Mesendoderm (in vitro differentiated cells): ENCODE data around the gene DNAJC12.

Experiments
- DNase-seq: peaks from one replicate; pipeline ENCODE4 v3.0.0; 2013
- H2AK5ac ChIP-seq: 2 replicates; pipeline ENCODE4 v1.6.1; 2013; ENCODE audit warnings: low read length, inconsistent platforms
- H2BK120ac ChIP-seq: 2 replicates; pipeline ENCODE4 v1.6.1; 2013; ENCODE audit warnings: low read depth, mild to moderate bottlenecking, low read length, moderate library complexity, mixed read lengths
- H2BK15ac ChIP-seq: replicated peaks from 2 replicates; pipeline ENCODE4 v1.6.1; 2013; ENCODE audit warnings: low read depth, mild to moderate bottlenecking, moderate library complexity
- H2BK5ac ChIP-seq: 2 replicates; pipeline ENCODE4 v1.6.1; 2013; ENCODE audit warnings: low read length, inconsistent platforms
- H3K18ac ChIP-seq: 2 replicates; pipeline ENCODE4 v1.6.1; 2013; ENCODE audit warnings: mild to moderate bottlenecking, low read length, mixed read lengths
- H3K23ac ChIP-seq: one replicate; pipeline ENCODE4 v1.6.1; 2013; ENCODE audit warnings: low read length
- H3K27ac ChIP-seq: 2 replicates; pipeline ENCODE4 v1.5.1; 2013; ENCODE audit warnings: low read depth, mild to moderate bottlenecking, inconsistent platforms, low read length, moderate library complexity
- H3K27me3 ChIP-seq: 2 replicates; pipeline ENCODE4 v1.6.1; 2013; ENCODE audit warnings: low read length, control low read depth, mild to moderate bottlenecking, inconsistent platforms; ENCODE audit not compliant: insufficient read depth, poor library complexity
- H3K36me3 ChIP-seq: 2 replicates; pipeline ENCODE4 v1.6.1; 2013; ENCODE audit warnings: low read length, inconsistent platforms; ENCODE audit not compliant: control insufficient read depth, insufficient read depth
- H3K4ac ChIP-seq: one replicate; pipeline ENCODE4 v1.6.1; 2013; ENCODE audit warnings: low read depth, mild to moderate bottlenecking, low read length, moderate library complexity
- H3K4me1 ChIP-seq: 2 replicates; pipeline ENCODE4 v1.6.1; 2013; ENCODE audit warnings: low read depth, low read length, inconsistent platforms; ENCODE audit not compliant: control insufficient read depth
- H3K4me2 ChIP-seq: 2 replicates; pipeline ENCODE4 v1.6.1; 2013; ENCODE audit warnings: low read length
- H3K4me3 ChIP-seq: 2 replicates; pipeline ENCODE4 v1.5.1; 2013; ENCODE audit warnings: mild to moderate bottlenecking, low read length
- H3K56ac ChIP-seq: one replicate; pipeline ENCODE4 v1.6.1; 2013; ENCODE audit warnings: low read length
- H3K79me1 ChIP-seq: 2 replicates; pipeline ENCODE4 v1.6.1; 2013; ENCODE audit warnings: low read length, inconsistent platforms
- H3K79me2 ChIP-seq: 2 replicates; pipeline ENCODE4 v1.6.1; 2013; ENCODE audit warnings: mild to moderate bottlenecking, low read length; ENCODE audit not compliant: control insufficient read depth, insufficient read depth
- H3K9ac ChIP-seq: 2 replicates; pipeline ENCODE4 v1.6.1; 2013; ENCODE audit warnings: low read length, inconsistent platforms
- H4K5ac ChIP-seq: one replicate; pipeline ENCODE4 v1.6.1; 2013; ENCODE audit warnings: low read length
- H4K8ac ChIP-seq: one replicate; pipeline ENCODE4 v1.6.1; 2013; ENCODE audit warnings: low read depth, mild to moderate bottlenecking, control low read depth, low read length, moderate library complexity
- WGBS: extraction: QIAGEN DNeasy Blood & Tissue Kit; methylation state at CpG from one replicate; pipeline ENCODE4 v1.1.7; 2013; ENCODE audit warnings: low lambda C conversion rate, missing lambda C conversion rate; ENCODE audit not compliant: insufficient coverage; ENCODE audit errors: extremely low coverage; 5-methylcytosine and 5-hydroxymethylcytosine counted together

The DNAJC12 gene

GRCh38 chr10:67788028-67788886, 49.7 kb downstream of the DNAJC12 start:
- Histone ChIP-seq H2BK5ac (no peak overlapping the region), H3K18ac (no peak overlapping the region), H3K79me2 (no peaks in the 10 kb centered on the region), H2BK120ac (no peak overlapping the region), H3K27ac (no peak overlapping the region), H3K56ac (no peak overlapping the region), H3K36me3 (no peaks in the 10 kb centered on the region), H3K4me2 (no peak overlapping the region), H3K79me1 (no peaks in the 10 kb centered on the region), H4K5ac (no peak overlapping the region), H3K9ac (no peak overlapping the region), H2AK5ac (no peak overlapping the region), H3K27me3 (no peaks in the 10 kb centered on the region), H2BK15ac (no peak overlapping the region), H3K23ac (no peak overlapping the region), H3K4me1 (peaks cover 4% of the 10 kb centered on the region), H3K4ac (no peak overlapping the region), H3K4me3 (no peak overlapping the region), H4K8ac (no peak overlapping the region)
- no CpG with 5 or more reads among the region's 15 CpGs for WGBS
- DNase-seq = peak; percentile 91

GRCh38 chr10:67785098-67785497, 52.9 kb downstream of the DNAJC12 start:
- Histone ChIP-seq H3K23ac (no peak overlapping the region), H4K8ac (no peak overlapping the region), H3K4me3 (no peak overlapping the region), H2BK120ac (no peak overlapping the region), H3K4ac (no peak overlapping the region), H3K18ac (no peak overlapping the region), H3K79me1 (no peaks in the 10 kb centered on the region), H3K56ac (no peak overlapping the region), H3K4me1 (no peaks in the 10 kb centered on the region), H4K5ac (no peak overlapping the region), H2BK15ac (no peak overlapping the region), H3K27me3 (no peaks in the 10 kb centered on the region), H3K4me2 (no peak overlapping the region), H3K36me3 (no peaks in the 10 kb centered on the region), H3K27ac (no peak overlapping the region), H3K79me2 (no peaks in the 10 kb centered on the region), H2AK5ac (no peak overlapping the region), H2BK5ac (no peak overlapping the region), H3K9ac (no peak overlapping the region)
- no peak for DNase-seq
- WGBS = no CpG with 5 or more reads among the region's 1 CpG

GRCh38 chr10:67784474-67784873, 53.5 kb downstream of the DNAJC12 start:
- Histone ChIP-seq H3K4ac (no peak overlapping the region), H3K4me1 (no peaks in the 10 kb centered on the region), H3K79me1 (no peaks in the 10 kb centered on the region), H3K27ac (no peak overlapping the region), H3K79me2 (no peaks in the 10 kb centered on the region), H3K56ac (no peak overlapping the region), H3K9ac (no peak overlapping the region), H2AK5ac (no peak overlapping the region), H3K18ac (no peak overlapping the region), H2BK15ac (no peak overlapping the region), H3K4me3 (no peak overlapping the region), H3K4me2 (no peak overlapping the region), H3K36me3 (no peaks in the 10 kb centered on the region), H4K8ac (no peak overlapping the region), H3K23ac (no peak overlapping the region), H3K27me3 (no peaks in the 10 kb centered on the region), H2BK5ac (no peak overlapping the region), H4K5ac (no peak overlapping the region), H2BK120ac (no peak overlapping the region)
- WGBS = no CpG with 5 or more reads among the region's 3 CpGs
- no peak for DNase-seq

- H3K79me2 ChIP-seq = no peaks in the 10 kb centered on the region
- H3K27ac ChIP-seq = no peak overlapping the region
These were observed 54.2 kb downstream of the DNAJC12 start for GRCh38 chr10:67783606-67784294.

GRCh38 chr10:67782530-67782929, 55.5 kb downstream of the DNAJC12 start:
- H3K27ac ChIP-seq = no peak overlapping the region
- H3K4ac ChIP-seq = no peak overlapping the region
- H4K8ac ChIP-seq = no peak overlapping the region
- no CpG with 5 or more reads among the region's 2 CpGs for WGBS
- H3K4me2 ChIP-seq = no peak overlapping the region
- H2BK5ac ChIP-seq = no peak overlapping the region
- no peaks in the 10 kb centered on the region for H3K79me1 ChIP-seq
- H3K9ac ChIP-seq = no peak overlapping the region
- no peak overlapping the region for H2AK5ac ChIP-seq
- H3K36me3 ChIP-seq = no peaks in the 10 kb centered on the region
- H3K4me3 ChIP-seq = no peak overlapping the region
- no peak overlapping the region for H3K23ac ChIP-seq
- H3K56ac ChIP-seq = no peak overlapping the region
- H3K4me1 ChIP-seq = no peaks in the 10 kb centered on the region
- no peak overlapping the region for H2BK120ac ChIP-seq
- DNase-seq = no peak
- H3K27me3 ChIP-seq = no peaks in the 10 kb centered on the region
- H3K18ac ChIP-seq = no peak overlapping the region
- H2BK15ac ChIP-seq = no peak overlapping the region
- no peaks in the 10 kb centered on the region for H3K79me2 ChIP-seq
- H4K5ac ChIP-seq = no peak overlapping the region

More at GRCh38 chr10:67783606-67784294, 54.2 kb downstream of the DNAJC12 start:
- H3K36me3 ChIP-seq = no peaks in the 10 kb centered on the region
- H3K4ac ChIP-seq = no peak overlapping the region
- H2BK15ac ChIP-seq = no peak overlapping the region
- no peak overlapping the region for H3K9ac ChIP-seq
- no peak overlapping the region for H4K5ac ChIP-seq
- no CpG with 5 or more reads among the region's 5 CpGs for WGBS
- H3K27me3 ChIP-seq = no peaks in the 10 kb centered on the region
- no peak overlapping the region for H3K4me3 ChIP-seq
- H2BK5ac ChIP-seq = no peak overlapping the region
- H3K18ac ChIP-seq = no peak overlapping the region
- DNase-seq = no peak
- no peak overlapping the region for H3K23ac ChIP-seq
- H4K8ac ChIP-seq = no peak overlapping the region
- no peak overlapping the region for H2BK120ac ChIP-seq
- no peaks in the 10 kb centered on the region for H3K4me1 ChIP-seq
- no peak overlapping the region for H3K56ac ChIP-seq
- H3K4me2 ChIP-seq = no peak overlapping the region
- no peak overlapping the region for H2AK5ac ChIP-seq
- no peaks in the 10 kb centered on the region for H3K79me1 ChIP-seq
